Spleen (tissue), 7 donors: ENCODE data around the gene ARHGEF12.

Source experiments
- CTCF ChIP-seq, 11 experiments: fragments of 200-600 bp in 7 of 11; fragments of 450-650 bp in 4 of 11; sonication (generic) in 4 of 11; IDR thresholded peaks in 8 of 11; conservative IDR thresholded peaks in 3 of 11; 1 replicate in 7 of 11; 2 replicates in 4 of 11; pipeline versions ENCODE4 v1.4.0 to v1.8.0; 2016 to 2021; ENCODE audit warnings: antibody characterized with exemption in 11 of 11, inconsistent platforms in 4 of 11, mild to moderate bottlenecking in 1 of 11
- POLR2A ChIP-seq, 3 donors: fragments of 450-650 bp; IDR thresholded peaks; one replicate each; pipeline ENCODE4 v1.5.1; 2017; ENCODE audit warnings: antibody characterized with exemption in 3 of 3, mild to moderate bottlenecking in 1 of 3
- POLR2AphosphoS5 ChIP-seq, 3 donors: sonication (generic); formaldehyde crosslinking; IDR thresholded peaks; one replicate each; pipeline ENCODE4 v1.5.1; 2017; ENCODE audit warnings: antibody characterized with exemption in 3 of 3
- donor health status: DM: no; HTN: no; CAD: no; lungs with moderate emphysema.
- donor health status: DM: no; HTN: no; CAD: no.
- donor health status: DM: no; HTN: no; CAD: no.

GRCh38 chr11:120318906-120319305 lies 17.3 kb upstream of the ARHGEF12 start:
- TF ChIP-seq POLR2A (IDR thresholded peaks at IDR 0.05) (no peak), CTCF (IDR thresholded peaks at IDR 0.05 in 8 of 11, conservative IDR thresholded peaks at IDR 0.05 in 3 of 11) (no peak), POLR2AphosphoS5 (IDR thresholded peaks at IDR 0.05) (no peak)
